Kidney (tissue), 14 donors: ENCODE results near the gene FMNL2. TPM values are rescaled to one million over a fixed set of nuclear protein-coding genes. Genes with fewer than 3 reads are reported as not detected.

Experiments used
- DNase-seq, 5 donors: peaks; one replicate each; pipeline ENCODE4 v3.0.0-alpha.2; 2013 to 2020
- FAIRE-seq: peaks from 2 replicates; lab custom pipeline; 2012; peaks lifted over from hg19 to GRCh38; lab: Jason Lieb, UNC
- H3K27ac ChIP-seq, 2 donors: one replicate each; pipeline ENCODE4 v1.7.0; 2013; ENCODE audit warnings: low read depth in 2 of 2, low read length in 2 of 2, inconsistent platforms in 1 of 2
- H3K27me3 ChIP-seq: one replicate; pipeline ENCODE4 v1.7.1; 2013; ENCODE audit warnings: low read length, inconsistent platforms; ENCODE audit not compliant: control insufficient read depth, insufficient read depth
- H3K36me3 ChIP-seq, 3 donors: one replicate each; pipeline versions ENCODE4 v1.7.0 to v1.7.1; 2013; ENCODE audit warnings: low read length in 3 of 3, control low read depth in 1 of 3, inconsistent platforms in 1 of 3; ENCODE audit not compliant: insufficient read depth in 3 of 3, control insufficient read depth in 2 of 3
- H3K4me1 ChIP-seq, 3 donors: one replicate each; pipeline versions ENCODE4 v1.7.0 to v1.7.1; 2013; ENCODE audit warnings: low read length in 3 of 3, inconsistent platforms in 1 of 3, low read depth in 1 of 3; ENCODE audit not compliant: control insufficient read depth in 2 of 3, insufficient read depth in 2 of 3
- H3K4me3 ChIP-seq, 3 donors: one replicate each; pipeline versions ENCODE4 v1.7.0 to v1.8.1; 2013; ENCODE audit warnings: low read length in 3 of 3, control low read depth in 1 of 3, inconsistent platforms in 1 of 3
- H3K9ac ChIP-seq, 3 donors: one replicate each; pipeline versions ENCODE4 v1.7.0 to v1.7.1; 2013; ENCODE audit warnings: low read length in 3 of 3, control low read depth in 1 of 3, inconsistent platforms in 1 of 3
- H3K9me3 ChIP-seq, 3 donors: one replicate each; pipeline versions ENCODE4 v1.7.0 to v1.7.1; 2013; ENCODE audit warnings: low read length in 3 of 3, control low read depth in 1 of 3, inconsistent platforms in 1 of 3; ENCODE audit not compliant: control insufficient read depth in 2 of 3, insufficient read depth in 1 of 3
- CTCF ChIP-seq: IDR thresholded peaks from 3 replicates; pipeline ENCODE4 v1.5.1; 2012; ENCODE audit warnings: mild to moderate bottlenecking, moderate library complexity, borderline replicate concordance; ENCODE audit not compliant: insufficient read depth; ENCODE audit errors: extremely low read depth
- intact Hi-C: fragments of 100-400 bp; cut with DNase I; formaldehyde crosslinking; loops from one replicate; pipeline ENCODE4 v1.11.1; 2022
- polyA plus RNA-seq: library from polyadenylated mRNA; stranded (reverse); fragments of 350-450 nt; fragmentation: Illumina TruSeq; extraction: RNeasy Lipid Tissue Mini Kit (QIAGEN cat#74804); gene quantifications from one replicate; pipeline ENCODE4 v1.2.3, GENCODE V29; 2014; ENCODE audit warnings: low read depth, low replicate concordance; ENCODE audit not compliant: insufficient read depth
- total RNA-seq: library from RNA; stranded (reverse); fragmentation: NEBNext Ultra II Directional; extraction: Animal tissue kit (Norgen Biotek cat#: 25700); gene quantifications from one replicate; pipeline ENCODE4 v1.2.1, GENCODE V29; 2021
- donor health status: control.
- donor health status: control.
- donor health status: control.
- donor health status: control.
- donor health status: control.
- donor health status: DM: yes; HTN: yes; CAD: no.
- donor health status: Normal renal cell carcinoma (clear cell type).

The FMNL2 gene
- total and polyA plus RNA-seq, 2 donors from 2014 or later: 10.7 to 39.1 TPM

- no peak overlapping the region for H3K4me3 ChIP-seq
- FAIRE-seq (no peak), DNase-seq (no peak)
- no peaks in the 10 kb centered on the region for H3K27me3 ChIP-seq
- no peaks in the 10 kb centered on the region for H3K9me3 ChIP-seq
- peaks cover 0 to 3% (median 0%) of the 10 kb centered on the region in 3 donors for H3K4me1 ChIP-seq
- no peak for TF ChIP-seq CTCF
- H3K36me3 ChIP-seq: peaks cover 7 to 32% (median 20%) of the 10 kb centered on the region in 3 donors
- H3K9ac ChIP-seq: no peak overlapping the region
- intact Hi-C loops: loop anchor here (5.0 to 10.0 kb wide), 2 partner anchors 446 to 604 kb away; no protein-coding TSS in a partner anchor
- no peak overlapping the region for H3K27ac ChIP-seq
Observed at GRCh38 chr2:152638590-152638989, 303.6 kb downstream of the FMNL2 start.

DNA sequence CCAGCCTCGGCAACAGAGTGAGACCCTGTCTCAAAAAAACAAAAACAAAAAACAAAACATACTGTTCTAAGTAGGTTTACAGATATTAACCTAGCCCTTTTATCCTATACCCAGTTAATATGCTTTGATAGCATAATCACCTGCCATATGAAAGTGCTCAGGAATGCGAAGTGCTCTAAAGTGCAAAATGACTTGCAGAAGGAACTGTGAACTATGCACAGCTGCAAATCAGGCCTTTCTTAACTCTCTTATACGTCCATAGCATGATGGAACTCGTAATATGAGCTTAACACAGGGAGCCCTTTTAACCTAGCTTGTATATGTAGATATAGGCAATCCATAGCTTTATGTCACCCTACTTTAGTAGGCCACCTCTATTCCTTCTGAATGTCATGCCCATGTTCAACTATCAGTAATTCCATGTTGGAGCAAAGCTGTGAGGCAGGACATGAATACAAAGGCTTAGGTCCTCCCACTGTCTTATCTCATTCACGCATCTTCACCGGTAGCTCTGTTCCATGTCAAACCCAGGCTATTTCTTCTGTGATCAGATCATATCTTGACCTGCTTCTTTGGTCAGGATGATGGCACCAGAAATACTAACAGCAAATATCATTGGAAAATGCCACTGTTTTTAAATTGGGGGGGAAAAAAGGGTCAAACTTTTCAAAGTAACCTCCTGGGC is 309.4 kb downstream of the FMNL2 start:
- FAIRE-seq: no peak
- no peak for DNase-seq
- no peak overlapping the region for H3K4me3 ChIP-seq
- TF ChIP-seq CTCF: no peak
- no peak overlapping the region for H3K9ac ChIP-seq
- H3K36me3 ChIP-seq: peaks cover 4 to 30% (median 18%) of the 10 kb centered on the region in 3 donors
- H3K9me3 ChIP-seq: no peaks in the 10 kb centered on the region
- H3K27me3 ChIP-seq: no peaks in the 10 kb centered on the region
- peaks cover 0 to 5% (median 3%) of the 10 kb centered on the region in 3 donors for H3K4me1 ChIP-seq
- intact Hi-C loops: no loop called here
- H3K27ac ChIP-seq: no peak overlapping the region

DNA sequence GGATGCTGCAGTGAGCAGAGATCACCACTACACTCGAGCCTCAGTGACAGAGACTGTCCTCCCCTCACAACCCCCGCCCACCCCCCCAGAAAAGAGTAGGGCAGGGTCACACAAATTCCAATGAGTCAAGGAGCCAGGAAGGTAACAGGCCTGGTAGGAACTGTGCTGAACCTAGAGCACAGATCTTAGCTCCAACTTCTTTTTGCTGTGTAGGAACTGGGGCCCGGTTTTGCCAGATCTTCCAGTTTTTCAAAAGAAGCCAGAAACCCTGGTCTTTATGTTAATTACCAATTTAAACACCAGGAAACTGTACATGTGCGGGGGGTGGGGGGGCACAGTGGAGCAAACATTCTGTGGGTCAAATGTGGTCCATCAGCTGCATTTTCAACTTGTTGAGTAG is 311.3 kb downstream of the FMNL2 start:
- DNase-seq (no peak), FAIRE-seq (no peak)
- Histone ChIP-seq H3K4me1 (peaks cover 0 to 5% (median 3%) of the 10 kb centered on the region in 3 donors), H3K9ac (no peak overlapping the region), H3K9me3 (no peaks in the 10 kb centered on the region), H3K36me3 (peaks cover 3 to 11% (median 5%) of the 10 kb centered on the region in 3 donors), H3K27me3 (no peaks in the 10 kb centered on the region), H3K27ac (no peak overlapping the region), H3K4me3 (no peak overlapping the region)
- intact Hi-C loops: no loop called here
- no peak for TF ChIP-seq CTCF
